GM18870 (cell line): Measurements from ENCODE around the gene CCDC12.

Experiments used
- ATAC-seq: cut with Tn5 transposase; IDR thresholded peaks from one replicate; pipeline ENCODE4 v1.9.1; 2021; ENCODE audit warnings: moderate library complexity; ENCODE audit not compliant: unreplicated experiment

The CCDC12 gene

DNA sequence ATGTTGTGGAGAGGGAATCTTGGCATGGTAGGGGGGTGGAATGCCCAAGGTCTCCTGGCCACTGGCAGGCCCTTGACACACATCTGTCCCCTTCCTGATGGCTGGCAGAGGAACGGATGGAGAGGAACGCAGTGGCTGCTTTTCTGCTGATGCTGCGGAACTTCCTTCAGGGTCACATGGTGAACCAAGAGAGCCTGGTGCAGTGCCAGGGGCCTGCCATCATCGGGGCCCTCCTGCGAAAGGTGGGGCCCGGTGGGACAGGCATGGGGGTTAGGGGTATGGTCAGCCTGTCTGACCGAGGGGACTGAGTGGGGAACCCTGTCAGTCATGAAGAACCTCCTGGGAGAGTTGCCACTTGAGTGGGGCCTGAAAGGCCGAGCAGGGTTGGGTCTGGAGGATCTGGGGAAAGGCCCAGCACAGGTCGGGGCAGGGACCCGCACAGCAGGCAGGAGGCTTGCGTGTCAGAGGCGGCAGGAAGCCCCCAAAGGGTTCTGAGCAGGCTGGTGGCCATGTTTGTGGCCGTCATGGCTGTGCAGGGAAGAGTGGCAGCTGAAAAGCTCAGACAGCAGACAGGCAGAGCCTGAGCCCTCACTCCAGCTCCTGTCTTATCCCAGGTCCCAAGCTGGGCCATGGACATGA, 21.0 kb upstream of the CCDC12 start:
- ATAC-seq: no peak

DNA sequence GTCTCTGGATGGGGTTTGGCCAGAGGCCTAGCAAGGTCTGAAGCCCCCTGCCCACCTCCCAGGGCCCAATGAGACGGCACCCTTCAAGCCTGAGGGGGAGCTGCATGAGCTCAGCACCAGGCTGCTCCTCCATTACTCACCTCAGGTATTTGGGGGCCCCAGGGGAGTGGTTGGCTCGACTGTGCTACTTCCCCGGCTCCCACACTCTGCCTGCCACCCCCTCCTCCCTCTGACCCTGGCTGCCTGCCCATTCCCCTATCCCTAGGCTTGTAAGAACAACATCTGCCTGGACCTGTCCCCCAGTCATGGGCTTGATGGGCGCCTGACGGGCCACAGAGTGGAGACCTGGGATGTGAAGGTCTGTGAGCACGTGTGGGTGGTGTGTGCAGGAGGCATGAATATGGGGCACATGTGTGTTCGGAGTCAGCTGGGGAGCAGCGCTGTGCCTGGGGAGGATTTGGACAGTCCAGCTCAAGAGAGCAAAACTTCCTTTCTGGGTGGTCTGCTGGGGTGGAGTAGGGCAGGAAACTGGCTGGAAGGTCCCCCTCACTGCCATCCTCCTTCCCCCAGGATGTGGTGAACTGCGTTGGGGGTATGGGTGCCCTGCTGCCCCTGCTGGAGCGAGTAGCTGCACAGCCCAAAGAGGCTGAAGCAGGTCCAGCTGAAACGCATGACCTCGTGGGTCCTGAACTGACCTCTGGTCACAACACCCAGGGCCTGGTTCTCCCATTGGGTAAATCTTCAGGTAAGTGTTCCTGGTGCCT, 20.3 kb upstream of the CCDC12 start:
- ATAC-seq: no peak

DNA sequence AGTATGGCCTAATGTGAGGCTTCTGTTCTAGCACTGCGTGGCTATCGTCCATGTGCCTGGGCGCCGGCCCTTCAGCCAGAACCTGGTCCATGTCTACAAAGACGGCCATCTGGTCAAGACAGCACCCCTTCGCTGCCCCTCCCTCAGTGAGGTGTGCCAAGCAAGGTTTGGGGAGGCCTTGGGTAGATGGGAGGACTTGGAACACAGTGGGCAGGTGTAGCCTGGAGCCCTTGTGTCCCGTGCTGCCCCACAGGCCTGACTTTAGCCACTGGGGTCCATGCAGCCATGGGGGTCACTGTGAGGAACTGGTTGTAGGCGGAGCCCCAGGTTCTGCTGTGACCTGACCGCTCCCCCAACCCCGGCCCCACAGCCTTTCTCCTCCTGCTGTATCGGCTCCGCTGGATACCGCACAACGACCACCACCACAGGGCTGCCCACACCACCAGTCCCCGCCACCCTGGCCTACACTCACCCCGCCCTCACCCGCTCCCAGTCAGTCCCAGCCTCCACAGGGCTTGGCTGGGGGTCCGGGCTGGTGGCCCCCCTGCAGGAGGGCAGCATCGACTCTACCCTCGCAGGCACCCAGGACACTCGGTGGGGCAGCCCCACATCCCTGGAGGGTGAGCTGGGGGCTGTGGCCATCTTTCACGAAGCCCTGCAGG, 19.5 kb upstream of the CCDC12 start:
- no peak for ATAC-seq

- no peak for ATAC-seq
Measured at GRCh38 chr3:46994801-46995731, 18.5 kb upstream of the CCDC12 start.

- no peak for ATAC-seq
Measured at GRCh38 chr3:46993986-46994385, 17.4 kb upstream of the CCDC12 start.

- ATAC-seq: no peak
Measured at GRCh38 chr3:46993292-46993691, 16.7 kb upstream of the CCDC12 start.

- ATAC-seq: no peak
Measured at GRCh38 chr3:46992231-46992630, 15.7 kb upstream of the CCDC12 start.

- ATAC-seq: no peak
Measured at GRCh38 chr3:46991406-46992165, 15.0 kb upstream of the CCDC12 start.

- ATAC-seq: peak; percentile 47
Measured at GRCh38 chr3:46990573-46991374, 14.2 kb upstream of the CCDC12 start.

DNA sequence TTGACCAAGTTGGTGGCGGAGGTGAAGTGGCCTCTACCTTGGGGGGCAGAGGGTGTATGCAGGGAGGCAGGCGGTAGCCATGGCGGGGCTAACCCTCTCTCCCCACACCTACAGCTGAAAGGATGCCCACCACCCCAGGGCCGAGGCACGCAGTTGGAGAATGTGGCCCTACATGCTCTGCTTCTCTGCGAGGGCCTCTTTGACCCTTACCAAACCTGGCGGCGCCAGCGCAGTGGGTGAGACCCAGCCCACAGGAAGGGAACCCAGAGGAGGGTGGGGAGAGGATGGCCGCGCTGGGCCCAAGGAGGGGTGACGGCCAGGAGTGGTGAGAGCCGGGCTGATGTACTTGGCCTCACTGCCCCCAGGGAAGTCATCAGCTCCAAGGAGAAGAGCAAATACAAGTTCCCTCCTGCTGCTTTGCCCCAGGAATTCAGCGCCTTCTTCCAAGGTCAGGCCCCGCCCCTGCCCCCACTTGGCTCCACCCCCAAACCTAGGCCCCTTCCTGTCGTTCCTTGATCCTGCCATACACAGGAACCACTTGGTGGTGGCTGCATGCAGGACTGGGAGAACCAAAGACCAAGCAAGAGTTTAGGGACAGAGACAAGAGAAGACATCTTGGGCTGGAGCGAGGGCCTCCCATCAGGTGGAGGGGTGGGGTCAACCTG, 12.7 kb upstream of the CCDC12 start:
- ATAC-seq: no peak

DNA sequence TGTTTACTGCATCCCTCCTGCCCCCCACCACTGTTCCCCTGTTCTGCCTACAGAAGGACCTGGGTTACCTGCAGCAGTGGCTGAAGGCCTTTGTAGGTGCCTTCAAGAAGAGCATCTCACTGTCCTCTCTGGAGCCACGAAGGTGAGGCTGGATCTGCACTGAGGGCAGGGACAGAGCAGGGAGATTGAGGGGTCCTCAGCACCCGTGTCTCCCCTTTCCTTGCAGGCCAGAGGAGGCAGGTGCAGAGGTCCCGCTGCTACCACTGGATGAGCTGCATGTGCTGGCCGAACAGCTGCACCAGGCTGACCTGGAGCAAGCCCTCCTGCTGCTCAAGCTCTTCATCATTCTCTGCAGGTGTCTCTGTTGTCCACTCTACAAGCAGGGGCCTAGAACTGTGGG, 12.1 kb upstream of the CCDC12 start:
- ATAC-seq: no peak

GRCh38 chr3:46987743-46988401, 11.3 kb upstream of the CCDC12 start:
- ATAC-seq: no peak

GRCh38 chr3:46987319-46987742, 10.8 kb upstream of the CCDC12 start:
- no peak for ATAC-seq

DNA sequence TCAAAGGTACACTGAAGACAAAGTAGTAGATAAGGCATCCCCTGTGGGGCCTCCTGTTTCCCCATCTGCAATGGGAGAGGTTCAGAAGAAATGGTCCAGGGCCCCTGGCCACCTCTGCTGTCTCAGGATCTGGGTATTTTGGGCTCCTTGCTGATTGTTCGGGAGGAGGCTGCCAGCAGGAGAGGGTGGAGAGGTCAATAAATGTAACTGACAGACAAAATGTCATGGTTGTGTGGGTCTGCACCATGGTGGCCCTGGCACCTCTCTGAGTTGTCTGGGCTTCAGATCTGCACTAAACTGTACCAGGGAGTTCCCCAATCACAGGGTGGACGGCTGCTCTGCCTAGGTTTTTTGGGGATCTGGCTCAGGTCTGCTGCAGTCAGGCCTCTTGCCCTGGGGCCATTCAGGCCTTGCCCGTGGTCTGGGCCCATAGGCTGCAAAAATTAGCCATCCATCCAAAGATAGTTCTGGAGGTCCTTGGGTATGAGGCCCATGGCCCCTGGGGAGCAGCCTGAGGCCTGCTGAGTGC, 10.3 kb upstream of the CCDC12 start:
- ATAC-seq: no peak

DNA sequence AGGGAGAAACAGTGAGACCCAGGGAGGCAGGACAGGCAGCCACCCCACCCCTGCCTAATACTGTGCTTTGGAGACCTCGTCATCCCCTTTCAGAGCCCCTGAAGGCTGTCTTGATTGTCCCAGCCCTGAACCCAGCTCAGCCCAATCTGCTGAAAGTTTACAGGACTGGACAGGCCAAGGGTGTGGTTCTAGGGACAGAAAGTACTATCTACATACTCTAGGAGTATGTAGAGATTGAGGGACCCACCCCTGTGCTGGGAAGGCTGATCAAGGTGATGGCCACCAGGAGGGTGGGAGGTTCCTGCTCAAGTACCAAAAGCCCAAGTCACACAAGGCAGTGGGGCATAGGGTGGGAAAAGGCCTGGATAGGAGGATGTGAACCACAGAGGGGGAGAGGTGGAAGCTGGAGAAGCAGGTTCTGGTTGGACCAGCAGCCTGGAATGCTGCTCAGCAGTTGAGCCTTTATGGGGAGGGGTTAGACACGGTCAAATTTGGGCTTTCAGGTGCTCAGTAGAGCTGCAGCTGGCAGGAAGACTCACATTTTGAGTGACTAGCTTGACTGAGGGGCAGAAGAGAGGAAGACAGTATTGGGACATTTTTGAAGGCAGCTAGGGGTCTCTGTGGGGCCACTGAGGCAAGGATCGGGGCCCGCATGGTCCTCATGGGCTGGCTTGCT, 9.6 kb upstream of the CCDC12 start:
- no peak for ATAC-seq

DNA sequence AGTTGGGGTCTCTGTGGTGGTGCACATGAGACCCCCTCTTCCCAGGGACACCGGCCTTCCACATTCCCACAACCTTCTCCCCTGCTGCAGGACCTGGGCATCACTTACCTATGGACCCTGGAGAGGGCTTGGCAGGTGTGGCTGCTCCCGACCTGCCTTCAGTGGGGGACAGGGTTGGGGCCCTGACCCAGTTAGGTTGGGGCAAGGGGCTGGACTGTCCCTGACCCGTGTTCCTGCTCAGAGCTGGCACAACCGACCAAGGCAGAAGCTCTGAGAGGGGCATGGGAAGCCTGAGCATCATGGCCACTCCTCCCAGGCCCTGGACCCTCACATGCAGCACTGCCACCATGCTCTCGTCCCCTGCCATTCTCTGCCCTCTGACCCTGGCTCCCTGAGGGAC, 9.0 kb upstream of the CCDC12 start:
- ATAC-seq: no peak

- no peak for ATAC-seq
Measured at GRCh38 chr3:46984591-46985459, 8.3 kb upstream of the CCDC12 start.
